H1 (cell line): Measurements from ENCODE around the gene PCDHB16. TPM values are rescaled to one million over a fixed set of nuclear protein-coding genes. Genes with fewer than 3 reads are reported as not detected.

Experiments used
- CTCF ChIA-PET: fragments of 300-600 bp; sonication (Branson Sonifier 250); formaldehyde crosslinking; loops from one replicate; lab custom pipeline; 2021; ENCODE audit not compliant: partially characterized antibody; lab: Charles Lee
- POLR2A ChIA-PET: fragments of 300-600 bp; sonication (Branson Sonifier 250); formaldehyde crosslinking; loops from one replicate; lab custom pipeline; 2021; ENCODE audit warnings: inconsistent platforms; ENCODE audit not compliant: partially characterized antibody; lab: Charles Lee
- DNase-seq, 2 experiments: peaks; one replicate each; pipeline versions ENCODE4 v3.0.0 to v3.0.0-alpha.2; 2010 to 2022; ENCODE audit warnings: low spot score in 2 of 2, low read depth in 1 of 2, mixed read lengths in 1 of 2
- FAIRE-seq: peaks from 2 replicates; lab custom pipeline; 2011; peaks lifted over from hg19 to GRCh38; lab: Jason Lieb, UNC
- H2AFZ ChIP-seq: 2 replicates; pipeline ENCODE4 v1.8.1; 2012; ENCODE audit warnings: low read length, inconsistent platforms
- H2AK5ac ChIP-seq: 2 replicates; pipeline ENCODE4 v1.6.1; 2013; ENCODE audit warnings: low read depth, low read length
- H2BK120ac ChIP-seq: replicated peaks from 2 replicates; pipeline ENCODE3; 2013; ENCODE audit warnings: low read depth, low read length, inconsistent platforms
- H2BK12ac ChIP-seq: 2 replicates; pipeline ENCODE4 v1.6.1; 2013; ENCODE audit warnings: low read depth, low read length
- H2BK15ac ChIP-seq: 2 replicates; pipeline ENCODE4 v1.6.1; 2013; ENCODE audit warnings: low read length
- H2BK20ac ChIP-seq: 2 replicates; pipeline ENCODE4 v1.6.1; 2013; ENCODE audit warnings: low read length
- H2BK5ac ChIP-seq: 2 replicates; pipeline ENCODE4 v1.6.1; 2013; ENCODE audit warnings: low read depth, low read length
- H3K14ac ChIP-seq: 2 replicates; pipeline ENCODE4 v1.6.1; 2013; ENCODE audit warnings: inconsistent platforms; ENCODE audit not compliant: insufficient read length
- H3K18ac ChIP-seq: 2 replicates; pipeline ENCODE4 v1.6.1; 2013; ENCODE audit warnings: low read length; ENCODE audit errors: extremely low read depth
- H3K23ac ChIP-seq: 2 replicates; pipeline ENCODE4 v1.6.1; 2013; ENCODE audit warnings: inconsistent platforms; ENCODE audit not compliant: insufficient read length
- H3K23me2 ChIP-seq: 2 replicates; pipeline ENCODE4 v1.6.1; 2013; ENCODE audit warnings: low read depth, low read length
- H3K27ac ChIP-seq: 2 replicates; pipeline ENCODE4 v1.6.1; 2011; ENCODE audit warnings: low read depth, low read length, inconsistent platforms
- H3K27me3 ChIP-seq, 4 experiments: replicated peaks in 1 of 4; 1 replicate in 1 of 4; 2 replicates in 3 of 4; pipeline versions ENCODE4 v1.6.1 to v1.8.1; 2011 to 2013; ENCODE audit warnings: low read length in 3 of 4, mild to moderate bottlenecking in 3 of 4, inconsistent platforms in 2 of 4, mixed read lengths in 2 of 4, moderate library complexity in 1 of 4; ENCODE audit not compliant: control insufficient read depth in 3 of 4, insufficient read depth in 3 of 4; ENCODE audit errors: extremely low read depth in 1 of 4
- H3K36me3 ChIP-seq, 4 experiments: 2 replicates each; pipeline versions ENCODE4 v1.6.1 to v1.8.1; 2011 to 2013; ENCODE audit warnings: mild to moderate bottlenecking in 4 of 4, low read length in 3 of 4, moderate library complexity in 2 of 4, control low read depth in 1 of 4, inconsistent platforms in 1 of 4; ENCODE audit not compliant: insufficient read depth in 4 of 4, control insufficient read depth in 2 of 4
- H3K4ac ChIP-seq: replicated peaks from 2 replicates; pipeline ENCODE3; 2013; ENCODE audit warnings: low read length, low read depth, mixed read lengths, inconsistent platforms; ENCODE audit not compliant: insufficient read length
- H3K4me1 ChIP-seq, 4 experiments: replicated peaks in 1 of 4; 1 replicate in 1 of 4; 2 replicates in 3 of 4; pipeline versions ENCODE4 v1.6.1 to v1.8.1; 2011 to 2013; ENCODE audit warnings: low read length in 3 of 4, inconsistent platforms in 2 of 4, mixed read lengths in 1 of 4; ENCODE audit not compliant: insufficient read depth in 4 of 4, control insufficient read depth in 3 of 4
- H3K4me2 ChIP-seq, 2 experiments: 2 replicates each; pipeline versions ENCODE4 v1.6.1 to v1.8.1; 2011 to 2013; ENCODE audit warnings: low read depth in 2 of 2, low read length in 2 of 2, control low read depth in 1 of 2, inconsistent platforms in 1 of 2, mild to moderate bottlenecking in 1 of 2; ENCODE audit not compliant: insufficient read depth in 1 of 2
- H3K4me3 ChIP-seq, 4 experiments: fragments of 200-600, 300-600 bp in 1 of 4; sonication (generic), shearing (Covaris generic), sonication (Bioruptor Twin) in 1 of 4; 2 replicates each; pipeline versions ENCODE4 v1.5.1 to v1.8.1; 2011 to 2016; ENCODE audit warnings: low read length in 4 of 4, low read depth in 3 of 4, control low read depth in 2 of 4, inconsistent platforms in 2 of 4, mild to moderate bottlenecking in 2 of 4, mixed read lengths in 1 of 4, moderate library complexity in 1 of 4; ENCODE audit not compliant: insufficient read depth in 2 of 4; ENCODE audit errors: extremely low read depth in 1 of 4
- H3K56ac ChIP-seq: replicated peaks from 2 replicates; pipeline ENCODE3; 2013; ENCODE audit warnings: low read depth, mild to moderate bottlenecking, mixed read lengths, low read length, inconsistent platforms; ENCODE audit not compliant: insufficient read length
- H3K79me1 ChIP-seq: 2 replicates; pipeline ENCODE4 v1.6.1; 2013; ENCODE audit warnings: low read depth, low read length, control low read depth
- H3K79me2 ChIP-seq, 2 experiments: 2 replicates each; pipeline versions ENCODE4 v1.6.1 to v1.8.1; 2012 to 2013; ENCODE audit warnings: low read length in 2 of 2, mild to moderate bottlenecking in 2 of 2, inconsistent platforms in 1 of 2; ENCODE audit not compliant: insufficient read depth in 2 of 2, control insufficient read depth in 1 of 2
- H3K9ac ChIP-seq, 4 experiments: replicated peaks in 1 of 4; 1 replicate in 1 of 4; 2 replicates in 3 of 4; pipeline versions ENCODE4 v1.6.1 to v1.8.1; 2011 to 2013; ENCODE audit warnings: low read depth in 3 of 4, low read length in 3 of 4, control low read depth in 2 of 4, mild to moderate bottlenecking in 2 of 4, moderate library complexity in 2 of 4, inconsistent platforms in 1 of 4; ENCODE audit errors: extremely low read depth in 1 of 4
- H3K9me3 ChIP-seq, 2 experiments: 2 replicates each; pipeline versions ENCODE4 v1.6.1 to v1.8.1; 2012 to 2013; ENCODE audit warnings: mild to moderate bottlenecking in 2 of 2, moderate library complexity in 2 of 2, control low read depth in 1 of 2, inconsistent platforms in 1 of 2, low read depth in 1 of 2, low read length in 1 of 2, mixed read lengths in 1 of 2; ENCODE audit not compliant: insufficient read depth in 2 of 2
- H4K20me1 ChIP-seq, 2 experiments: replicated peaks in 1 of 2; 2 replicates each; pipeline versions ENCODE3 to v1.8.1; 2011 to 2013; ENCODE audit warnings: inconsistent platforms in 2 of 2, low read length in 2 of 2, mild to moderate bottlenecking in 1 of 2; ENCODE audit not compliant: insufficient read depth in 2 of 2, control insufficient read depth in 1 of 2
- H4K5ac ChIP-seq: 2 replicates; pipeline ENCODE4 v1.6.1; 2013; ENCODE audit warnings: low read length, low read depth, mixed read lengths, inconsistent platforms; ENCODE audit not compliant: insufficient read length
- H4K8ac ChIP-seq: 2 replicates; pipeline ENCODE4 v1.8.0; 2013; ENCODE audit warnings: mild to moderate bottlenecking, moderate library complexity, low read length, inconsistent platforms; ENCODE audit not compliant: insufficient read depth; ENCODE audit errors: extremely low read depth
- H4K91ac ChIP-seq: replicated peaks from 2 replicates; pipeline ENCODE3; 2013; ENCODE audit warnings: low read length, mixed read lengths, inconsistent platforms; ENCODE audit not compliant: insufficient read length
- CHD2 ChIP-seq: IDR thresholded peaks from 2 replicates; pipeline ENCODE4 v1.6.1; 2012; ENCODE audit warnings: low read length, improper control_type of control experiment
- CTCF ChIP-seq, 3 experiments: IDR thresholded peaks; 1 replicate in 2 of 3; 2 replicates in 1 of 3; pipeline versions ENCODE4 v1.5.1 to v1.6.1; 2011; ENCODE audit warnings: low read length in 3 of 3, mild to moderate bottlenecking in 3 of 3, inconsistent platforms in 2 of 3, low read depth in 1 of 3, moderate library complexity in 1 of 3; ENCODE audit not compliant: insufficient read depth in 1 of 3; ENCODE audit errors: control extremely low read depth in 1 of 3
- MAX ChIP-seq: IDR thresholded peaks from 2 replicates; pipeline ENCODE4 v1.6.1; 2012; ENCODE audit warnings: inconsistent platforms
- NRF1 ChIP-seq: IDR thresholded peaks from 2 replicates; pipeline ENCODE4 v1.6.1; 2011; ENCODE audit warnings: mild to moderate bottlenecking, low read depth, low read length, improper control_type of control experiment
- RAD21 ChIP-seq, 2 experiments: IDR thresholded peaks in 1 of 2; conservative IDR thresholded peaks in 1 of 2; 2 replicates each; pipeline ENCODE4 v1.6.1; 2011; ENCODE audit warnings: low read depth in 2 of 2, low read length in 2 of 2, improper control_type of control experiment in 1 of 2, inconsistent platforms in 1 of 2, mild to moderate bottlenecking in 1 of 2, moderate library complexity in 1 of 2
- SIRT6 ChIP-seq: IDR thresholded peaks from one replicate; pipeline ENCODE4 v1.7.1; 2012; ENCODE audit warnings: low read length, inconsistent platforms
- WGBS, 2 experiments: shearing (Covaris generic) in 1 of 2; methylation state at CpG; one replicate each; pipeline versions ENCODE4 v1.1.6 to v1.1.7; 2013 to 2015; ENCODE audit warnings: low lambda C conversion rate in 2 of 2, mixed read lengths in 2 of 2, inconsistent platforms in 1 of 2, low coverage in 1 of 2, missing lambda C conversion rate in 1 of 2; ENCODE audit not compliant: insufficient replicate concordance in 2 of 2, insufficient coverage in 1 of 2, insufficient read length in 1 of 2; ENCODE audit errors: extremely low coverage in 1 of 2, missing lambda C conversion rate in 1 of 2; 5-methylcytosine and 5-hydroxymethylcytosine counted together
- polyA plus RNA-seq, 7 experiments: library from polyadenylated mRNA; depleted of rRNA in 3 of 7; stranded (reverse) in 5 of 7; unstranded in 2 of 7; fragments of >200 nt in 5 of 7; fragments of 200-250 nt in 2 of 7; gene quantifications; 1 replicate in 5 of 7; 2 replicates in 1 of 7; 4 replicates in 1 of 7; pipeline versions ENCODE4 v1.2.1 to v1.2.3, GENCODE V29; 2011 to 2013; ENCODE audit warnings: missing spikeins in 2 of 7, mixed read lengths in 2 of 7
- total RNA-seq: library from RNA; stranded (reverse); fragmentation: NEBNext Ultra II Directional; extraction: Animal tissue kit (Norgen Biotek cat#: 25700); gene quantifications from 2 replicates; pipeline ENCODE4 v1.2.1, GENCODE V29; 2021

PCDHB16 gene
- total and polyA plus RNA-seq, 2 of the 8 experiments (the other 6 are each of a cell fraction or from before 2014, with no cell fraction given), result 2.2 to 5.2 TPM

GRCh38 chr5:141199359-141200235, 17.4 kb downstream of the PCDHB16 start, which contains the start of gene PCDHB11:
Gene PCDHB11, plus strand, starts transcription at chr5:141199627. Its CDS starts 148 bp downstream, at chr5:141199775.
- Histone ChIP-seq H3K9ac (peak within 1 kb of the TSS in 1 of 4 experiments; percentile 9; a peak in 1 of 7 replicates), H2AFZ (peak within 1 kb of the TSS; percentile 98), H3K27me3 (no peaks in the 10 kb centered on the region), H3K36me3 (no peaks in the 10 kb centered on the region), H3K79me2 (no peaks in the 10 kb centered on the region), H2BK5ac (no peak within 1 kb of the TSS), H4K91ac (no peak within 1 kb of the TSS), H4K8ac (peak within 1 kb of the TSS; percentile 31; the same call in 1 of the 2 replicates), H2BK12ac (no peak within 1 kb of the TSS), H2BK20ac (no peak within 1 kb of the TSS), H3K18ac (no peak within 1 kb of the TSS), H3K23ac (no peak within 1 kb of the TSS), H3K79me1 (no peaks in the 10 kb centered on the region), H3K4me1 (no peaks in the 10 kb centered on the region), H3K14ac (no peak within 1 kb of the TSS), H2AK5ac (no peak within 1 kb of the TSS), H3K4me3 (peak within 1 kb of the TSS in 1 of 4 experiments; percentile 25; a peak in 2 of 8 replicates), H3K56ac (no peak within 1 kb of the TSS), H3K4ac (no peak within 1 kb of the TSS), H3K9me3 (peaks cover 6 to 11% of the 10 kb centered on the region in 2 experiments; a peak in 2 of 4 replicates), H2BK120ac (no peak within 1 kb of the TSS), H4K20me1 (no peaks in the 10 kb centered on the region), H3K4me2 (peak within 1 kb of the TSS; percentile 25 to 31; a peak in 2 of 4 replicates), H4K5ac (no peak within 1 kb of the TSS), H2BK15ac (no peak within 1 kb of the TSS), H3K27ac (no peak within 1 kb of the TSS), H3K23me2 (no peaks in the 10 kb centered on the region)
- POLR2A ChIA-PET, result interaction anchor here (1.4 kb wide), 1 partner anchor 10 kb away, joined by 3 read pairs; no protein-coding TSS in a partner anchor
- peak in 2 of 3 experiments; percentile 55 to 66; a peak in 3 of 4 replicates for TF ChIP-seq CTCF (IDR thresholded peaks at IDR 0.05; ENCODE audit: control extremely low read depth in 1 of 3, insufficient read depth in 1 of 3, low read depth in 1 of 3, low read length in 3 of 3)
- peak; percentile 68 to 73 for TF ChIP-seq RAD21 (IDR thresholded peaks at IDR 0.05 in 1 of 2, conservative IDR thresholded peaks at IDR 0.05 in 1 of 2; ENCODE audit: low read depth in 2 of 2, low read length in 2 of 2)
- TF ChIP-seq NRF1, result no peak
- TF ChIP-seq SIRT6, result no peak
- TF ChIP-seq MAX, result no peak
- no peak for TF ChIP-seq CHD2
- DNase-seq (no peak), FAIRE-seq (peak; percentile 93)
- CTCF ChIA-PET, result interaction anchor here (0.7 to 6.0 kb wide), 64 partner anchors 9 to 392 kb away, joined by 3 to 39 read pairs (median 5); partner anchors contain the start of genes PCDHA4, PCDHB10, PCDHB12 and PCDHB13
- 72% methylated on average over 21 of the region's 21 CpGs; no CpG with 5 or more reads in 1 of the 2 experiments for WGBS, 2 experiments
